Testis (tissue), 2 donors: ENCODE results near the gene EIF4A3.

Experiments
- CTCF ChIP-seq, 3 experiments: fragments of 450-650 bp in 2 of 3; fragments of 200-600 bp in 1 of 3; sonication (generic) in 1 of 3; IDR thresholded peaks; one replicate each; pipeline ENCODE4 v1.5.1; 2016 to 2019; ENCODE audit warnings: antibody characterized with exemption in 3 of 3, mild to moderate bottlenecking in 2 of 3, moderate library complexity in 1 of 3
- POLR2A ChIP-seq: fragments of 450-650 bp; IDR thresholded peaks from one replicate; pipeline ENCODE4 v1.6.1; 2017; ENCODE audit warnings: antibody characterized with exemption, mild to moderate bottlenecking, moderate library complexity

- TF ChIP-seq POLR2A (no peak), CTCF (IDR thresholded peaks at IDR 0.05) (no peak)
Observed at GRCh38 chr17:80151333-80151732, 4.4 kb upstream of the EIF4A3 start.
